Activated naive CD4-positive, alpha-beta T cell treated with anti-CD3 and anti-CD28 coated beads, Interleukin-2, amount 50 U/mL, for 72 hours (primary cell): ENCODE measurements around the gene SART1. TPM values are rescaled to one million over a fixed set of nuclear protein-coding genes. Genes with fewer than 3 reads are reported as not detected.
A peak's percentile ranks its signal among the peaks of the same experiment; 100 is the strongest.
"Not testable (repeated sequence)": the region's sequence is repeated elsewhere in the genome, so short reads cannot be mapped to it uniquely, and the experiment has no call there.

Source experiments
- ATAC-seq, 2 donors: fragments of 150-1000 bp; cut with Tn5 transposase; 2 replicates each; pipeline ENCODE4 v1.10.0; 2021; ENCODE audit warnings: mild to moderate bottlenecking in 2 of 2, moderate library complexity in 2 of 2
- DNase-seq, 2 donors: peaks; one replicate each; pipeline ENCODE4 v3.0.0; 2021 to 2022; ENCODE audit warnings: low spot score in 2 of 2
- H3K27ac Mint-ChIP-seq, 2 donors: one replicate each; pipeline ENCODE4 v1.8.0; 2022; ENCODE audit warnings: mild to moderate bottlenecking in 2 of 2, mixed read lengths in 2 of 2
- H3K36me3 Mint-ChIP-seq, 2 donors: one replicate each; pipeline ENCODE4 v1.8.0; 2022; ENCODE audit warnings: mixed read lengths in 2 of 2
- H3K9me3 Mint-ChIP-seq, 2 donors: one replicate each; pipeline ENCODE4 v1.8.0; 2022; ENCODE audit warnings: mixed read lengths in 2 of 2
- total RNA-seq, 2 donors: library from RNA; stranded (reverse); gene quantifications; one replicate each; pipeline ENCODE4 v1.2.3, GENCODE V29; 2022

Gene SART1
- total RNA-seq, 2 donors from 2014 or later: 53.1 to 60.2 TPM

GRCh38 chr11:66002648-66003225 lies 41.2 kb downstream of the SART1 start:
- DNase-seq (no peak), ATAC-seq (peak; percentile 77 to 78)
- H3K27ac Mint-ChIP-seq: peak overlapping the region; percentile 96 to 99
- H3K9me3 Mint-ChIP-seq: no peaks in the 10 kb centered on the region
- H3K36me3 Mint-ChIP-seq: peaks cover 39 to 50% of the 10 kb centered on the region in 2 donors

GRCh38 chr11:66003291-66003690 lies 41.8 kb downstream of the SART1 start:
- DNase-seq (no peak), ATAC-seq (no peak)
- peaks cover 34 to 44% of the 10 kb centered on the region in 2 donors for H3K36me3 Mint-ChIP-seq

GRCh38 chr11:66004186-66004585 lies 42.7 kb downstream of the SART1 start:
- ATAC-seq (no peak), DNase-seq (no peak)
- no peaks in the 10 kb centered on the region for H3K9me3 Mint-ChIP-seq
- peaks cover 31 to 35% of the 10 kb centered on the region in 2 donors for H3K36me3 Mint-ChIP-seq
- H3K27ac Mint-ChIP-seq: peak overlapping the region; percentile 82 to 96

More at GRCh38 chr11:66003291-66003690, 41.8 kb downstream of the SART1 start:
- H3K27ac Mint-ChIP-seq: peak overlapping the region; percentile 94 to 96
- no peaks in the 10 kb centered on the region for H3K9me3 Mint-ChIP-seq

DNA sequence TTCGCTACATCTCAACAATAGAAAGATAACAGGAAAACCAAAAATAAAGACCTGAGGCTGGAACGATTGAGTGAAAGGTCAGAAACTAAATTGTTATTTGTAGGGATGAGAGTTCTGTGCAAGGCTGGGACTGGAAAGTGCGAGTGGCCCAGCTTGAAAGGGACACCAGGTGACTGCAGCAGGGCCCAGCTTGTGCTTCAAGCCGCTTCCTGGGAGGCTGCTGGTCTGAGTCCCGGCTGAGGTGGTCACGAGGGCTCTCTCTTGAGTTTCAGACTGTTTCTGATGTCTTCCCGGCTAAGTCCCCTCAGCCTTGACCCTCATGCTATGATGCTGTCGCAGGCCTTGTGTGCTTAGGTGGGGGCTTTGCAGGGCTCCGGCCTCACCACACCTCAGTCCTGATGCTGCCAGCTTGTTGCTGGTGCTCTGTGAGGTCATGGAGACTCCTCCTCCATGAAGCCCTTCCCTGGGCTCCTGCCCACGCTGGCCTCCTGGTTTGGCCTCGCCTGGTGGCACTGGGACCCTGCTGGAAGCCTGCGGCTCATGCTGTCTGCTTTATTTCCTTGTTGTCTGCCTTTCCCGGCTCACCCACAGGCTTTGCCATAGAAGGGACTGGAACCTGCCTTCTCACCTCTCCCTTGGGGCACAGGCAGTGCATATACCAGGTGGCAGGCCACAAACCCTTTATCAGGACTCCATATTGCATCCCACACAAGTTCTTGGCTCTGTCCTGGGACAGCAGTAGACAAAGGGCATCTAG lies 44.8 kb downstream of the SART1 start:
- Mint-ChIP-seq H3K36me3 (peaks cover 21 to 26% of the 10 kb centered on the region in 2 donors), H3K27ac (no peak overlapping the region), H3K9me3 (no peaks in the 10 kb centered on the region)
- DNase-seq (no peak), ATAC-seq (no peak)

DNA sequence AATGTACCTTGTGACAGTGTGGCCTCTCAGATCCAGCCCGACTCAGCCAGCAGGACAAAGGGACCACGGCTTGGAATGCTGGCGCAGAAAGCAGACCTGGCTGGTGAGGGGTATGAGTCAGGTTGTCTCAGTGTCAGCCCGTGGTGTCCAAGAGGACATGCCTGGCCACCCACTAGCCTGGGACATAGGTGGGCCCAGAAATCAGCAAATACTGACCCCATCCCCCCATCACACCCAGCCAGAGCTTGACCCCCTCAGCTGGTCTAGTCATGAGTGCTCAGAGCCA lies 45.3 kb downstream of the SART1 start:
- Mint-ChIP-seq H3K27ac (no peak overlapping the region), H3K9me3 (no peaks in the 10 kb centered on the region), H3K36me3 (peaks cover 16 to 21% of the 10 kb centered on the region in 2 donors)
- no peak for DNase-seq
- no peak for ATAC-seq

- DNase-seq (no peak), ATAC-seq (no peak)
- H3K9me3 Mint-ChIP-seq: no peaks in the 10 kb centered on the region
- peaks cover 12 to 17% of the 10 kb centered on the region in 2 donors for H3K36me3 Mint-ChIP-seq
- no peak overlapping the region for H3K27ac Mint-ChIP-seq
These were observed 45.7 kb downstream of the SART1 start for GRCh38 chr11:66007201-66007634.

GRCh38 chr11:66008095-66008467 lies 46.5 kb downstream of the SART1 start:
- H3K9me3 Mint-ChIP-seq: no peaks in the 10 kb centered on the region
- no peak for ATAC-seq
- H3K27ac Mint-ChIP-seq: no peak overlapping the region

GRCh38 chr11:66008468-66009101 lies 47.1 kb downstream of the SART1 start:
- no peak for DNase-seq
- no peak for ATAC-seq
- H3K9me3 Mint-ChIP-seq: no peaks in the 10 kb centered on the region
- no peak overlapping the region for H3K27ac Mint-ChIP-seq
- H3K36me3 Mint-ChIP-seq: peaks cover under 1 to 6% of the 10 kb centered on the region in 2 donors

More at GRCh38 chr11:66008095-66008467, 46.5 kb downstream of the SART1 start:
- H3K36me3 Mint-ChIP-seq: peaks cover 5 to 8% of the 10 kb centered on the region in 2 donors
- no peak for DNase-seq

GRCh38 chr11:66010036-66010435 lies 48.5 kb downstream of the SART1 start:
- H3K36me3 Mint-ChIP-seq, H3K9me3 Mint-ChIP-seq, H3K27ac Mint-ChIP-seq, ATAC-seq, DNase-seq: not testable (repeated sequence)

DNA sequence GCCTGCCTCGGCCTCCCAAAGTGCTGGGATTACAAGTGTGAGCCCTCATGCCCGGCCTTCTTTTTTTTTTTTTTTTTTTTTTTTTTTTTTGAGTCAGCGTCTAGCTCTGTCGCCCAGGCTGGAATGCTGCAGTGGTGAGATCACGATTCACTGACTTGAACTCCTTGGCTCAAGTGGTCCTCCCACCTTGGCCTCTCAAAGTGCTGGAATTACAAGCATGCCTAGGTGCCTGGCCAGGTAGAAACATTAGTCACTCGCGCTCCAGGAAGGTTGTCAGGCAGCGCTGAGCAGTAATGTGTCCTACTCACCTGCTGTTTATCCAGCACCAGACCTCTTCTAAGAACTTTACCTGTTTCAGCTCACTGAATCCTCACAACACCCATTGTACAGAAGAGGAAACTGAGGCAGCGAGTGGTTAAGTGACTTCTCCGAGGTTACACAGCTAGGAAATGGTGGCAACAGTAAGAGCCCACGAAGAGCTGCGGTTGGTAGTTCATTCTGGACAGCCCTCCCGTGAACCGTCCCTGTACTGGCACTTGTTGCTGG lies 49.8 kb downstream of the SART1 start:
- no peaks in the 10 kb centered on the region for H3K9me3 Mint-ChIP-seq
- DNase-seq (no peak), ATAC-seq (no peak)
- no peaks in the 10 kb centered on the region for H3K36me3 Mint-ChIP-seq
- H3K27ac Mint-ChIP-seq: no peak overlapping the region

GRCh38 chr11:66011785-66012303 lies 50.3 kb downstream of the SART1 start, which contains the start of gene CST6:
Gene CST6, plus strand, starts transcription at chr11:66012008. Its CDS starts 37 bp downstream, at chr11:66012045.
- peak in 1 of 2 donors; percentile 25 for ATAC-seq
- DNase-seq: no peak
- H3K9me3 Mint-ChIP-seq: no peaks in the 10 kb centered on the region
- no peak within 1 kb of the TSS for H3K27ac Mint-ChIP-seq
- no peaks in the 10 kb centered on the region for H3K36me3 Mint-ChIP-seq

DNA sequence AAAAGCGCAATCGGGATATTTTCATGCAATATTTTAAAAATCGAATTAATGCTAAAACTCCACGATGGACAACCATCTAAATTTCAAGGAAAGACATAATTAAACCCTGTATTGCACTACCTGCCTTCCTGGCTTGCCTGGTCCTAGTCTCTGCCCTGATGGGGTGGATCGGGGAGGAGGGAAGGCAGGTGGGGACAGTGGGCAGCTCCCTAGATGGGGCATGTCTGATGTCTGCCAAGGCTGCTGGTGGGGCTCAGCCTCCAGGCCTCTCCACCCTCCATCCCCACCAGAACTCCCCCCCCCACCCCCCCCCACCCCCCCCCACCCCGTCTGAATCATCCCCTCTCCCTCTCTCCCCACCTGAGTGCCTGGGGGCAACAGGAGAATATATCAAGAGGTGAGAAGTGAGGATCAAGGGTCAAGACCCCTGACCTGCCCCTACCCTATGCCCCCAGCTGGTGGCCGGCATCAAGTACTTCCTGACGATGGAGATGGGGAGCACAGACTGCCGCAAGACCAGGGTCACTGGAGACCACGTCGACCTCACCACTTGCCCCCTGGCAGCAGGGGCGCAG lies 50.9 kb downstream of the SART1 start:
- ATAC-seq: no peak

GRCh38 chr11:66012946-66013761 lies 51.6 kb downstream of the SART1 start:
- DNase-seq: no peak
- no peaks in the 10 kb centered on the region for H3K36me3 Mint-ChIP-seq
- no peak for ATAC-seq
- no peak overlapping the region for H3K27ac Mint-ChIP-seq
- H3K9me3 Mint-ChIP-seq: no peaks in the 10 kb centered on the region

More for the DNA sequence above, 50.9 kb downstream of the SART1 start:
- DNase-seq: no peak
- Mint-ChIP-seq H3K27ac (no peak overlapping the region), H3K9me3 (no peaks in the 10 kb centered on the region), H3K36me3 (no peaks in the 10 kb centered on the region)

- H3K9me3 Mint-ChIP-seq: no peaks in the 10 kb centered on the region
- no peaks in the 10 kb centered on the region for H3K36me3 Mint-ChIP-seq
- no peak overlapping the region for H3K27ac Mint-ChIP-seq
- no peak for DNase-seq
- ATAC-seq: no peak
These were observed 52.2 kb downstream of the SART1 start for GRCh38 chr11:66013762-66014100.

DNA sequence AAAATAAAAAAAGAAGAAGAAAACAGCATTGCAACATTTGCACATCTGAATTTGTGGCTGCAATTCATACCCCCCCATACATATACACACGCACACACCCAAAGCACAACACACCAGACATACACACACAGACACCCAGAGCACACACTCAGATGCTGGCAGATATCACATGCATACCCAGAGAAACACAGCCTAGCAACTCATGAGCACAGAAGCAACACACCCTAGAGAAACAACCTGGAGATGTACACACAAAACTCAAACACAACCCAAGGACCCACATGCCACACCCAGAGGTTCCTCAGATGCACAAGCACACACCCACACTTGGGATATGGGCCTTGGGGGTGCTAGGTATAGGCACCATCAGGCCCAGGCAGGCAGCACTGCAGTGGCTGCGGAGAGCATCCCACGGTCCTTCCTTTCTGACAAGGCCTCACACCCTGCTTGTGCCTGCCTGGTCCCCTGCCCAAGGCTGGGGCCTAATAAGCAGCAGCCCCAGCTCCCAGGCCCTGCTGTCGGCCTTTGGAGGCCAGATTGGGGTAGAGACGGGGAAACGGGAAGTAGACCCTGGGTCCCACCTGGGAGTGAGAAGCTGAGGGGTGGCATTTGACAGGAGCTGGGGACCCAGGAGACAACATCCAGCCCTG lies 53.4 kb downstream of the SART1 start:
- DNase-seq (no peak), ATAC-seq (no peak)
- Mint-ChIP-seq H3K9me3 (no peaks in the 10 kb centered on the region), H3K36me3 (no peaks in the 10 kb centered on the region), H3K27ac (no peak overlapping the region)

- Mint-ChIP-seq H3K36me3 (no peaks in the 10 kb centered on the region), H3K9me3 (no peaks in the 10 kb centered on the region), H3K27ac (no peak overlapping the region)
- no peak for DNase-seq
- no peak for ATAC-seq
These were observed 53.9 kb downstream of the SART1 start for GRCh38 chr11:66015454-66015881.
